SU-DHL-6 (cell line): ENCODE measurements around the gene MED27.

ENCODE experiments used
- H2AFZ ChIP-seq: fragments of 200-600 bp; sonication (generic); 2 replicates; pipeline ENCODE4 v1.6.1; 2014; ENCODE audit warnings: low read depth, mild to moderate bottlenecking, moderate library complexity, mixed read lengths, antibody characterized with exemption, low read length; ENCODE audit not compliant: severe bottlenecking
- H3F3A ChIP-seq: fragments of 200-600 bp; shearing (Covaris generic); 2 replicates; pipeline ENCODE4 v1.6.0; 2016; ENCODE audit warnings: antibody characterized with exemption, mild to moderate bottlenecking; ENCODE audit not compliant: insufficient read depth
- H3K27ac ChIP-seq: fragments of 200-600 bp; sonication (generic); 2 replicates; pipeline ENCODE4 v1.5.1; 2016; ENCODE audit warnings: low read depth, mild to moderate bottlenecking, low read length, moderate library complexity, mixed read lengths
- H3K27me3 ChIP-seq: fragments of 200-600 bp; sonication (generic), shearing (Covaris generic); 2 replicates; pipeline ENCODE4 v1.6.0; 2014; ENCODE audit warnings: mild to moderate bottlenecking, low read length
- H3K36me3 ChIP-seq: fragments of 200-600 bp; sonication (generic); 2 replicates; pipeline ENCODE4 v1.6.1; 2014; ENCODE audit warnings: mild to moderate bottlenecking, low read length, mixed read lengths
- H3K4me2 ChIP-seq: fragments of 300-600, 200-600 bp; shearing (Covaris generic), sonication (generic); 2 replicates; pipeline ENCODE4 v1.6.0; 2014; ENCODE audit warnings: low read length, low read depth, mild to moderate bottlenecking; ENCODE audit not compliant: poor library complexity, severe bottlenecking
- H3K4me3 ChIP-seq: fragments of 200-600 bp; sonication (generic); 2 replicates; pipeline ENCODE4 v1.5.1; 2014; ENCODE audit warnings: antibody characterized with exemption, low read length, mild to moderate bottlenecking, mixed read lengths; ENCODE audit not compliant: insufficient read depth, poor library complexity, severe bottlenecking
- H3K79me2 ChIP-seq: fragments of 200-600 bp; sonication (generic); 2 replicates; pipeline ENCODE4 v1.6.1; 2014; ENCODE audit warnings: mild to moderate bottlenecking, low read length, moderate library complexity; ENCODE audit not compliant: insufficient read depth
- H3K9ac ChIP-seq: fragments of 200-600 bp; sonication (generic); 2 replicates; pipeline ENCODE4 v1.7.0; 2014; ENCODE audit warnings: mild to moderate bottlenecking, low read length
- H3K9me2 ChIP-seq: fragments of 200-600 bp; sonication (generic); replicated peaks from 2 replicates; pipeline ENCODE4 v1.6.1; 2014; ENCODE audit warnings: low read length; ENCODE audit not compliant: insufficient read depth
- H3K9me3 ChIP-seq: fragments of 200-600 bp; sonication (generic); 2 replicates; pipeline ENCODE4 v1.6.1; 2014; ENCODE audit warnings: low read length, mixed read lengths; ENCODE audit not compliant: insufficient read depth
- H4K20me1 ChIP-seq: fragments of 200-600 bp; sonication (generic); 2 replicates; pipeline ENCODE4 v1.6.1; 2014; ENCODE audit warnings: low read depth, mild to moderate bottlenecking, antibody characterized with exemption, low read length, moderate library complexity, mixed read lengths
- CTCF ChIP-seq: fragments of 200-600 bp; sonication (generic); IDR thresholded peaks from one replicate; pipeline ENCODE4 v1.5.1; 2017; ENCODE audit warnings: antibody characterized with exemption, mild to moderate bottlenecking, low read length, moderate library complexity; ENCODE audit not compliant: insufficient read depth, poor library complexity, severe bottlenecking
- EZH2phosphoT487 ChIP-seq: fragments of 200-600 bp; sonication (generic), shearing (Covaris generic); conservative IDR thresholded peaks from 2 replicates; pipeline ENCODE4 v1.6.1; 2018; ENCODE audit warnings: mild to moderate bottlenecking, antibody characterized with exemption, low read length, moderate library complexity, mixed read lengths

Gene MED27

GRCh38 chr9:131839281-131840084, 240.2 kb downstream of the MED27 start:
- H3K4me3 ChIP-seq: no peak overlapping the region

GRCh38 chr9:131838530-131839280, 241.0 kb downstream of the MED27 start:
- Histone ChIP-seq H3K4me2 (no peak overlapping the region), H2AFZ (no peak overlapping the region), H3K4me3 (no peak overlapping the region), H3K36me3 (no peaks in the 10 kb centered on the region), H4K20me1 (no peaks in the 10 kb centered on the region), H3K79me2 (no peaks in the 10 kb centered on the region), H3K9me2 (no peaks in the 10 kb centered on the region), H3K27me3 (no peaks in the 10 kb centered on the region), H3F3A (no peaks in the 10 kb centered on the region), H3K9ac (no peak overlapping the region), H3K9me3 (no peaks in the 10 kb centered on the region), H3K27ac (no peak overlapping the region)
- TF ChIP-seq CTCF (no peak), EZH2phosphoT487 (no peak)

More at GRCh38 chr9:131839281-131840084, 240.2 kb downstream of the MED27 start:
- no peak overlapping the region for H3K27ac ChIP-seq
- no peaks in the 10 kb centered on the region for H3F3A ChIP-seq
- H3K79me2 ChIP-seq: no peaks in the 10 kb centered on the region
- no peak overlapping the region for H3K9ac ChIP-seq
- H3K4me2 ChIP-seq: no peak overlapping the region
- no peaks in the 10 kb centered on the region for H3K9me3 ChIP-seq
- H3K27me3 ChIP-seq: no peaks in the 10 kb centered on the region
- H3K9me2 ChIP-seq: no peaks in the 10 kb centered on the region
- no peaks in the 10 kb centered on the region for H4K20me1 ChIP-seq
- TF ChIP-seq EZH2phosphoT487 (no peak), CTCF (no peak)
- no peak overlapping the region for H2AFZ ChIP-seq
- H3K36me3 ChIP-seq: no peaks in the 10 kb centered on the region

- Histone ChIP-seq H4K20me1 (no peaks in the 10 kb centered on the region), H3K79me2 (no peaks in the 10 kb centered on the region), H3K27me3 (no peaks in the 10 kb centered on the region), H3F3A (no peaks in the 10 kb centered on the region), H3K36me3 (no peaks in the 10 kb centered on the region), H3K27ac (no peak overlapping the region), H3K4me2 (no peak overlapping the region), H3K9me2 (no peaks in the 10 kb centered on the region), H3K4me3 (no peak overlapping the region), H2AFZ (no peak overlapping the region), H3K9me3 (no peaks in the 10 kb centered on the region), H3K9ac (no peak overlapping the region)
- TF ChIP-seq EZH2phosphoT487 (no peak), CTCF (no peak)
These were observed 241.8 kb downstream of the MED27 start for GRCh38 chr9:131837836-131838235.
